Bronchial epithelial cell (primary cell): ENCODE data around the gene ARRB1. TPM values are rescaled to one million over a fixed set of nuclear protein-coding genes. Genes with fewer than 3 reads are reported as not detected.

Source experiments
- DNase-seq: peaks from one replicate; pipeline ENCODE4 v3.0.0-alpha.2; 2010; ENCODE audit warnings: low read depth
- FAIRE-seq: peaks from 2 replicates; lab custom pipeline; 2011; peaks lifted over from hg19 to GRCh38; lab: Jason Lieb, UNC
- H3K27me3 ChIP-seq: 2 replicates; pipeline ENCODE4 v1.5.1; 2011; ENCODE audit warnings: low read length; ENCODE audit not compliant: control insufficient read depth, insufficient read depth
- H3K36me3 ChIP-seq: 2 replicates; pipeline ENCODE4 v1.5.1; 2011; ENCODE audit warnings: low read length; ENCODE audit not compliant: control insufficient read depth, insufficient read depth
- H3K4me3 ChIP-seq: 2 replicates; pipeline ENCODE4 v1.5.1; 2011; ENCODE audit warnings: mild to moderate bottlenecking, low read depth, low read length, control low read depth
- CTCF ChIP-seq: IDR thresholded peaks from 2 replicates; pipeline ENCODE4 v1.5.1; 2011; ENCODE audit warnings: mild to moderate bottlenecking, moderate library complexity, low read length, control low read depth, inconsistent platforms; ENCODE audit not compliant: insufficient read depth, severe bottlenecking
- total RNA-seq: library from RNA; depleted of rRNA; stranded (reverse); fragments of >200 nt; gene quantifications from 2 replicates; pipeline ENCODE4 v1.2.1, GENCODE V29; 2014

The ARRB1 gene
- total RNA-seq, 1 donor from 2014 or later = 0.26 TPM

- Histone ChIP-seq H3K4me3 (peak overlapping the region; percentile 26), H3K27me3 (peaks cover 27% of the 10 kb centered on the region), H3K36me3 (no peaks in the 10 kb centered on the region)
- TF ChIP-seq CTCF = peak; percentile 71
- DNase-seq = peak; percentile 72
- FAIRE-seq = no peak
These were observed 110.2 kb downstream of the ARRB1 start for GRCh38 chr11:75241036-75241905.

GRCh38 chr11:75240311-75241035, 111.0 kb downstream of the ARRB1 start, which contains the start of gene TPBGL:
TSS of gene TPBGL (plus strand) at chr11:75240774. CDS start at chr11:75241050, 276 bp downstream.
- DNase-seq (no peak), FAIRE-seq (no peak)
- no peak for TF ChIP-seq CTCF
- Histone ChIP-seq H3K36me3 (no peaks in the 10 kb centered on the region), H3K4me3 (peak within 1 kb of the TSS; percentile 22), H3K27me3 (peaks cover 25% of the 10 kb centered on the region)

- no peaks in the 10 kb centered on the region for H3K36me3 ChIP-seq
- peaks cover 25% of the 10 kb centered on the region for H3K27me3 ChIP-seq
- FAIRE-seq (no peak), DNase-seq (no peak)
- no peak for TF ChIP-seq CTCF
- no peak overlapping the region for H3K4me3 ChIP-seq
These were observed 111.8 kb downstream of the ARRB1 start for GRCh38 chr11:75239531-75240290.

GRCh38 chr11:75238595-75239440, 112.6 kb downstream of the ARRB1 start:
- no peak for FAIRE-seq
- Histone ChIP-seq H3K4me3 (no peak overlapping the region), H3K27me3 (peaks cover 25% of the 10 kb centered on the region), H3K36me3 (no peaks in the 10 kb centered on the region)
- no peak for DNase-seq
- no peak for TF ChIP-seq CTCF

- FAIRE-seq = no peak
- Histone ChIP-seq H3K4me3 (no peak overlapping the region), H3K27me3 (peaks cover 16% of the 10 kb centered on the region), H3K36me3 (no peaks in the 10 kb centered on the region)
- DNase-seq = no peak
- TF ChIP-seq CTCF = no peak
These were observed 114.4 kb downstream of the ARRB1 start for GRCh38 chr11:75237050-75237449.
